ENCODE measurements around the gene DCX.

DNA sequence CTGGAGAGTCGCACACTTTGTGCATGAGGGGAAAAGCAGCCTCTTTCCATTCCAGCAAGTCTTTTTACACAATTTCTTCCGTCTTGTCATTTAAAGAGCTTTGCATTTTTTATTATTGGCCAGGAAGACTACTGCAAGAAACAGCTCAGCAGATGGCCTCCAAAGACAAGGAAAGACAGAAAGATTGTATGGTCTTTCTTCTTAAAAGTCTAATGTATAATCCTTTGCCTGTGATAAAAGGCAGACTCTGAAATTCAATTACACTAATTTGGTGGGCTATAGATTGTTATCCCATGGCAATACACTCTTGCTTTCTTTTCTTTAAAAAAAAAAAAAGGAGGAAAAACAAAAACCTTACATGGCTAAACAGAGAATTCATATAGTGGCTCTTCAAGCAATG, 147.6 kb downstream of the DCX start:
- TF ChIP-seq, protein P1, sequence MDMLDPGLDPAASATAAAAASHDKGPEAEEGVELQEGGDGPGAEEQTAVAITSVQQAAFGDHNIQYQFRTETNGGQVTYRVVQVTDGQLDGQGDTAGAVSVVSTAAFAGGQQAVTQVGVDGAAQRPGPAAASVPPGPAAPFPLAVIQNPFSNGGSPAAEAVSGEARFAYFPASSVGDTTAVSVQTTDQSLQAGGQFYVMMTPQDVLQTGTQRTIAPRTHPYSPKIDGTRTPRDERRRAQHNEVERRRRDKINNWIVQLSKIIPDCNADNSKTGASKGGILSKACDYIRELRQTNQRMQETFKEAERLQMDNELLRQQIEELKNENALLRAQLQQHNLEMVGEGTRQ (IDR thresholded peaks at IDR 0.05; ENCODE audit: low read depth, low read length): no peak
- TF ChIP-seq, protein P2, sequence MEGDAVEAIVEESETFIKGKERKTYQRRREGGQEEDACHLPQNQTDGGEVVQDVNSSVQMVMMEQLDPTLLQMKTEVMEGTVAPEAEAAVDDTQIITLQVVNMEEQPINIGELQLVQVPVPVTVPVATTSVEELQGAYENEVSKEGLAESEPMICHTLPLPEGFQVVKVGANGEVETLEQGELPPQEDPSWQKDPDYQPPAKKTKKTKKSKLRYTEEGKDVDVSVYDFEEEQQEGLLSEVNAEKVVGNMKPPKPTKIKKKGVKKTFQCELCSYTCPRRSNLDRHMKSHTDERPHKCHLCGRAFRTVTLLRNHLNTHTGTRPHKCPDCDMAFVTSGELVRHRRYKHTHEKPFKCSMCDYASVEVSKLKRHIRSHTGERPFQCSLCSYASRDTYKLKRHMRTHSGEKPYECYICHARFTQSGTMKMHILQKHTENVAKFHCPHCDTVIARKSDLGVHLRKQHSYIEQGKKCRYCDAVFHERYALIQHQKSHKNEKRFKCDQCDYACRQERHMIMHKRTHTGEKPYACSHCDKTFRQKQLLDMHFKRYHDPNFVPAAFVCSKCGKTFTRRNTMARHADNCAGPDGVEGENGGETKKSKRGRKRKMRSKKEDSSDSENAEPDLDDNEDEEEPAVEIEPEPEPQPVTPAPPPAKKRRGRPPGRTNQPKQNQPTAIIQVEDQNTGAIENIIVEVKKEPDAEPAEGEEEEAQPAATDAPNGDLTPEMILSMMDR (conservative IDR thresholded peaks at IDR 0.05; ENCODE audit: low read depth, low read length): no peak
- TF ChIP-seq CEBPB (IDR thresholded peaks at IDR 0.05; ENCODE audit: low read depth, low read length): no peak
- TF ChIP-seq POLR2A (IDR thresholded peaks at IDR 0.05; ENCODE audit: low read depth, low read length): no peak
- TF ChIP-seq MXI1 (IDR thresholded peaks at IDR 0.05; ENCODE audit: borderline replicate concordance, low read depth, low read length): no peak
- no peak for TF ChIP-seq RCOR1 (IDR thresholded peaks at IDR 0.05; ENCODE audit: insufficient replicate concordance, low read length)

Measured in IMR-90 (cell line).